NCI-H2029 treated with DMSO at 0.1 percent for 48 hours (cell line): ENCODE measurements around the gene LMAN1.
A peak's percentile ranks its signal among the peaks of the same experiment; 100 is the strongest.

Experiments
- DNase-seq: peaks from one replicate; lab custom pipeline; 2025; lab: John Stamatoyannopoulos, UW

The LMAN1 gene

DNA sequence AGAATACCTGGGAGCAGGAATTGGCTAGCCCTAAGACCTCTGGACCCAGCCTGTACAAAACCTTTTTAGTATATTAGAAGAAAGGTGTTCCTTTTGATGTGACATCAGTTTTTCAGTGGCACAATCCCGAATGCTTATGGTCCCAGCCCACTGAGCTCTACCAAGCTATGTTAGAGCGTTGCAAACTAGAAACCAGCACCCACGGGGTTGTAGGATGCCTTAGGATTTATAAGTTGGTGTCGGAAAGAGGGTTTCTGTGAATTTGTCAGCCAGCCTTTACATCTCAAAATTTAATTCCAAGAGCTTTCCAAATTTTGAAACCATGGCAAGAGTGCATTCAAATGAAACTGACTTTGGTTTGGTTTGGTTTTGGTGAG lies 499 bp upstream of the LMAN1 start:
- DNase-seq, result no peak

DNA sequence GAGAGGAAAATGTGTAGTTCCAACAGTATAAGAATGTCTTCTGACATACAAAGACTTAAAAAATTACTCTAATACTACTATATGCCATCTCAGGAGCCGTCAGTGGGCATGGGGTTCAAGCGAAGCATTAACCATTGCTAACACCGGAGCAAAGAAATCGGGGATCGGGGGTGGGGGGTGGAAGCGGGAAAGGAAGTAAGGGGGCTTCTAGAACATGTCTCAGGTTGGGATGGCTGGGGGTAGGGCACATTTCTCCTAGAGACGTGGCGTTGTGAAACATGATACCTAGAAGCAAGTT lies 702 bp downstream of the LMAN1 start:
- no peak for DNase-seq

GRCh38 chr18:59357928-59358327 lies 1.1 kb downstream of the LMAN1 start:
- DNase-seq, result no peak

GRCh38 chr18:59354731-59355130 lies 4.3 kb downstream of the LMAN1 start:
- no peak for DNase-seq

- no peak for DNase-seq
Measured at GRCh38 chr18:59353079-59353680, 5.9 kb downstream of the LMAN1 start.

DNA sequence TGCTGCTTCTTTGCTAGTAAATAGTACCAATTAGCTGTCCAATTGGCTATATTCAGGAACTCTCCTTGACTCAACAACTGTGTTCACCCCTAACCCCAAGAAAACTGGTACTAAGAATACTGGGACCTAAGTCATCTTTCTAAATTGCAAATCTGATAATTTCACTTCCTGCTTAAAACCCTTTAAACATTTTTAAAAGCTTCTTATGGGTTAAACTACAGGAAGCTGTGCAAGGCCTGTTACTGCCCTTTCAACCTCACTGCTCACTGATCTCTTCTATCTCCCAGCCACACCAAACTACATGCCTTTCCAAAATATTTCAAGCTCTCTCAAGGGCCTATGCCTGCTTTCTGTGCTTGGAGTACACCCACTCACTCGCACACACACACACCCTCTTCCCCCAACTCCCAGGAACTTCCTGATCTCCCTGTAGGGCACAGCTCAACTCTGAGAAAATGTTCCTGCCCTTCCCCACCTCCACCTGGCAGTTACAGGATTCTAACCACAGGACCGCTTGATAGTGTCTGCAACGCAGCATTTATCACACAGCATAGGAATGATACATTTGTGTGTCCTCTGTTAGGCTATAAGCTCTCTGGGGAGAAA lies 6.7 kb downstream of the LMAN1 start:
- DNase-seq, result no peak

GRCh38 chr18:59345556-59345955 lies 13.5 kb downstream of the LMAN1 start:
- DNase-seq, result no peak

GRCh38 chr18:59344996-59345395 lies 14.1 kb downstream of the LMAN1 start:
- no peak for DNase-seq

DNA sequence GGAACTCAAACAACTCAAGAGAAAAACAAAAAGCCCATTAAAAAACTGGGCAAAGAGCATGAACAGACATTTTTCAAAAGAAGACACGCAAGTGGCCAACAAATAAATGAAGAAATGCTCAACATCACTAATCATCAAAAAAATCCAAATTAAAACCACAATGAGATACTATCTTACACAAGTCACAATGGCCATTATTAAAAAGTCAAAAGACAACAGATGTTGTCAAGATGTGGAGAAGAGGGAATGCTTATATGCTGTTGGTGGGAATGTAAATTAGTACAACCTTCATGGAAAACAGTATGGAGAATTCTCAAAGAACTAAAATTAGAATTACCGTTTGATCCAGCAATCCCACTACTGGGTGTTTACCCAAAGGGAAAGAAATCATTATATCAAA lies 15.1 kb downstream of the LMAN1 start:
- no peak for DNase-seq

DNA sequence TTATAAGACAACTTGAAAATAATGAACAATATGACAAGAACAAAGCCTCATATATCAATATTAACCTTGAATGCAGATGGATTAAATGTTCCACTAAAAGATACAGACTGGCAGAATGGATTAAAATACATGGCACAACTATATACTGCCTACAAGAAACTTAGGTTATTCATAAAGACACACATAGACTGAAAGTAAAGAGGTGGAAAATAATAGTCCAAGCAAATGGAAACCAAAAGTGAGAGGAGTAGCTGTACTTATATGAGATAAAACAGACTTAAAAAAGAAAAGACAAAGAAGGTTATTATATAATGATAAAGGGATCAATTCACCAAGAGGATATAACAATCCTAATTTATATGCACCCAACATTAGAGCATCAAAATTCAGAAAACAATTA lies 18.2 kb downstream of the LMAN1 start:
- DNase-seq, result no peak

DNA sequence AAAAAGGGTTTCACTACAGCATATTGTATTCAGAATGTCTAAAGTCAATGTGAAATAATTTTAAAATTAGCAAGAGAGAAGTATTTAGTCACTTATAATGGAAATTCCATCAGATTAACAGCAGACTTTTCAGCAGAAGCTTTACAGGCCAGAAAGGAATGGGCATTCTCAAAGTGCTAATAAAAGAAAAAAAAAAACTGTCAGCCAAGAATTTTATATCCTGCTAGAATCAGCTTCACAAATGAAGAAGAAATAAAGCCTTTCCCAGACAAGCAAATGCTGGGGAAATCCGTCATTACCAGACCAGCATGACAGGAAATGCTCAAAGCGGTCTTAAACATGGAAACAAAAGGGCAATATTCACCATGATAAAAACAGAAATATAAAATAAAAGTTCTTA lies 18.8 kb downstream of the LMAN1 start:
- no peak for DNase-seq

DNA sequence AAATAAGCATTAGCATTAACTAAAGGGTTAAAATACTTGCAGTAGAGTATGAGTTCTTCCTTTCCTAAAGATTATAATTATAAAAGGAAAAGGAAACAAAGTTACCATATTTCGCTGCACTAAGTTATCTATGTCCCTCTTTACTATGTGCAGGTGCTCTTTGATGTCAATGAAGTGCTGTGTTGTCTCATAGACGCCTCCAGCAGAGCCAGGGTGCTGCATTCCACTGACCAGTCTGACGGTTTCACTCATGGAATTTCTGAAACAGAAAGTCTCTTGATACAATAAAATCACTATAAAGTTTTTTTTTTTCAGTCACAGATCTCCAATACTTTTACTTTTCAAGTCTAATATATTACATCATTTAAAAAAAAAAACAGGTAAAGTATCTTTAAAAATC lies 26.1 kb downstream of the LMAN1 start:
- no peak for DNase-seq

- no peak for DNase-seq
Measured at GRCh38 chr18:59328683-59329082, 30.4 kb downstream of the LMAN1 start.

GRCh38 chr18:59325965-59326364 lies 33.1 kb downstream of the LMAN1 start:
- DNase-seq, result no peak

DNA sequence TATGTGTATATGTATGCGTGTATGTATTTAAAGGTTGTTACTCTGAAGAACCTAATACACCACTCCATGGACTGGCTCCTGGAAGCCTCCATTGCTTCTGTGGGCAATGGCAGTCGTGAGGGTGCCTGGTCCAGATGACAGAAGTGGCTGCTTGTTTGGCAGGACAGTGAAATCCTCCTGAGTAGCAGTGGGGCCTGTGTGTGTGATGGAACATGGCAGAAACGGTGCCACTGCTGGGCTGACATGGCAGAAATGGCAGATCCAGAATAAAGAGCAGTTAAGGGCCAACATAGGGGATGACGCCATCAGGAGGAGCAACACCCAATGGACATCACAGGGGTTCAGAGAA lies 34.5 kb downstream of the LMAN1 start:
- DNase-seq, result no peak

- DNase-seq, result no peak
Measured at GRCh38 chr18:59323931-59324622, 35.0 kb downstream of the LMAN1 start.

- DNase-seq, result no peak
Measured at GRCh38 chr18:59318460-59319050, 40.5 kb downstream of the LMAN1 start, which contains the start of gene CPLX4. Gene CPLX4, minus strand, starts transcription at chr18:59318649. Its CDS starts 187 bp downstream, at chr18:59318462.

GRCh38 chr18:59311631-59312030 lies 47.4 kb downstream of the LMAN1 start:
- no peak for DNase-seq

DNA sequence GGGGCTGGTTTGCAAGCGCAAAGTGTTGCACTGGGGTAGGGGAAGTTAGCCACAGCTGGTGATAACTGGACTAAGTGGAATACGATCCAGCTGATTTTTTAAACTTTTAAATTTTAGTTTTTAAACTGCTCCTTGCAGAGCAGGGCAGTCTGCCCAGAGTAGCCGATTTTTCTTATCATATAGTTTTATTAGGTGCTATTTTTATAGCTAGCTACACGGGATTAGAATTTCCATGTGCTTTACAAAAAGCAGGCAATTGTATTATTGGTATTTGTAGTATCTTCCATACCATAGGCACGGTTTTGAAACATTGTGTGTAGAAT lies 50.2 kb downstream of the LMAN1 start:
- DNase-seq, result no peak

- DNase-seq, result peak; percentile 36
Measured at GRCh38 chr18:59308248-59308937, 50.7 kb downstream of the LMAN1 start.

DNA sequence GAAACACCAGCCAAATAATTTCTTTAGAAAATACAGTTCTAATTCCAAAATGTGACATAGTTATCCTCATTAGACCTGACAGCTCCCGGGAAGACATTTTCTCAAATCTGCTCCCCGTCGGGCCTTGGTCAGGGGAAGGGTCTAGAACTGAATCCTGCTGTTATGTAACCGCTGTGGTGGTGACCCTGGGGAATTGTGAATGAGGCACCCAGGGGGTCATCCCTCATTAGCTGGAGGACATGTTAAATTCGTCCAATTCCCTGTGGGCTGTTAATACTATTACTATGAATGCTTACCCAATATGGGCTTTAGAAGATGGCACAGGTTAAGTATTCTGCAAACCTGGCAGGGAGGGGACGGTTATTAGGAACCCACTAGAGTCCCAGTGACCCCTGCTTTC lies 52.4 kb downstream of the LMAN1 start:
- no peak for DNase-seq

DNA sequence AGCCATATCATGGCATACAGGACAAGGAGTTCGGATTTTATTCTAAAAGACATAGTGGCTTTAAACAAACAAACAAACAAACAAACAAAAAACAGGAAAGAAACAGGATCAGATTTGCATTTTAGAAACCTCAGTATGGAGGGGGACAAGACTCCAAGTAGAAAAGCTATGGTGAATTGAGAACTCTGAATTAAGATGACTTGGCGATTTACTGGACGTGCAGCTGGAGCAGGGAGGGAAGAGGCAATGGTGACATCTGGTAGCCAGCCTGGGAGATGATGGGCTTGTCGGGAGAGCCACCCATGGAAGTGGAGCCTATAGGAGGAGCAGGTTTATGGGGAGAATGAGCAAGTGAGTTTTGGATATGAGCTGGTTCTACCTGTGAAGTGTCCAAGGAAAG lies 53.8 kb downstream of the LMAN1 start:
- DNase-seq, result no peak

- DNase-seq, result no peak
Measured at GRCh38 chr18:59303656-59304195, 55.3 kb downstream of the LMAN1 start.
